HepG2 (cell line): Measurements from ENCODE around the gene CRNKL1. TPM values are rescaled to one million over a fixed set of nuclear protein-coding genes. Genes with fewer than 3 reads are reported as not detected.

Source experiments
- E2F5 ChIP-seq: sonication (generic); formaldehyde crosslinking; conservative IDR thresholded peaks from 2 replicates; pipeline ENCODE4 v1.4.0; 2020; ENCODE audit warnings: missing genetic modification reagents
- HNF4A ChIP-seq: sonication (generic); formaldehyde crosslinking; IDR thresholded peaks from 2 replicates; pipeline ENCODE4 v1.4.0; 2020; ENCODE audit warnings: missing genetic modification reagents
- ISL2 ChIP-seq: sonication (generic); formaldehyde crosslinking; IDR thresholded peaks from 2 replicates; pipeline ENCODE4 v1.5.0; 2020; ENCODE audit warnings: missing genetic modification reagents
- PHF5A ChIP-seq: IDR thresholded peaks from one replicate; pipeline ENCODE4 v1.6.1; 2018; ENCODE audit warnings: low read depth, missing genetic modification reagents; ENCODE audit not compliant: unreplicated experiment
- RBFOX2 ChIP-seq: fragments of 200-400 bp; formaldehyde crosslinking; IDR thresholded peaks from 2 replicates; pipeline ENCODE4 v1.6.1; 2017; ENCODE audit warnings: low read depth, mild to moderate bottlenecking, low read length
- SIN3B ChIP-seq: fragments of 150-350 bp; IDR thresholded peaks from 2 replicates; pipeline ENCODE4 v1.6.1; 2014; ENCODE audit warnings: low read length
- SMARCC2 ChIP-seq: fragments of 450-650 bp; IDR thresholded peaks from 2 replicates; pipeline ENCODE4 v1.6.1; 2017; ENCODE audit warnings: antibody characterized with exemption, mild to moderate bottlenecking
- SNAPC2 ChIP-seq: sonication (generic); formaldehyde crosslinking; IDR thresholded peaks from 2 replicates; pipeline ENCODE4 v1.8.1; 2022; ENCODE audit warnings: mild to moderate bottlenecking, missing genetic modification reagents
- ZBTB21 ChIP-seq: sonication (generic); formaldehyde crosslinking; IDR thresholded peaks from 2 replicates; pipeline ENCODE4 v1.4.0; 2020; ENCODE audit warnings: missing genetic modification reagents
- ZBTB8A ChIP-seq: sonication (generic); formaldehyde crosslinking; IDR thresholded peaks from 2 replicates; pipeline ENCODE4 v1.4.0; 2020; ENCODE audit warnings: mild to moderate bottlenecking, low read depth, missing genetic modification reagents, borderline replicate concordance
- ZFYVE20 ChIP-seq: sonication (generic); formaldehyde crosslinking; IDR thresholded peaks from 2 replicates; pipeline ENCODE4 v1.8.0; 2023; ENCODE audit warnings: low read depth, mild to moderate bottlenecking, moderate library complexity, missing genetic modification reagents, borderline replicate concordance
- ZIK1 ChIP-seq: sonication (generic); formaldehyde crosslinking; IDR thresholded peaks from 2 replicates; pipeline ENCODE4 v1.5.0; 2020; ENCODE audit warnings: mild to moderate bottlenecking, low read depth, missing genetic modification reagents, borderline replicate concordance
- ZMAT5 ChIP-seq: sonication (generic); formaldehyde crosslinking; IDR thresholded peaks from 2 replicates; pipeline ENCODE4 v1.5.0; 2020; ENCODE audit warnings: mild to moderate bottlenecking, low read depth, missing genetic modification reagents, borderline replicate concordance
- ZNF574 ChIP-seq: sonication (generic); formaldehyde crosslinking; IDR thresholded peaks from 2 replicates; pipeline ENCODE4 v1.4.0; 2020; ENCODE audit warnings: missing genetic modification reagents
- ZNF800 ChIP-seq: sonication (generic); formaldehyde crosslinking; IDR thresholded peaks from 2 replicates; pipeline ENCODE4 v1.4.0; 2020; ENCODE audit warnings: missing genetic modification reagents
- ZNF839 ChIP-seq: sonication (generic); formaldehyde crosslinking; IDR thresholded peaks from 2 replicates; pipeline ENCODE4 v1.4.0; 2020; ENCODE audit warnings: missing genetic modification reagents, mild to moderate bottlenecking, borderline replicate concordance
- ZSCAN31 ChIP-seq: sonication (generic); formaldehyde crosslinking; IDR thresholded peaks from 2 replicates; pipeline ENCODE4 v1.5.0; 2020; ENCODE audit warnings: low read depth, mild to moderate bottlenecking, missing genetic modification reagents
- ZXDC ChIP-seq: sonication (generic); formaldehyde crosslinking; IDR thresholded peaks from 2 replicates; pipeline ENCODE4 v1.5.0; 2020; ENCODE audit warnings: mild to moderate bottlenecking, missing genetic modification reagents
- polyA plus RNA-seq, 8 experiments: library from polyadenylated mRNA; depleted of rRNA in 3 of 8; stranded (reverse) in 7 of 8; unstranded in 1 of 8; fragments of >200 nt; fragmentation: Illumina TruSeq in 4 of 8; extraction: Trizol in 4 of 8; gene quantifications; 2 replicates each; pipeline versions ENCODE4 v1.2.1 to v1.2.3, GENCODE V29; 2011 to 2016; ENCODE audit warnings: low read depth in 4 of 8, missing spikeins in 1 of 8, mixed read lengths in 1 of 8; ENCODE audit not compliant: insufficient read depth in 1 of 8
- total RNA-seq, 5 experiments: library from RNA; depleted of rRNA; stranded (reverse); fragments of >200 nt; fragmentation: Illumina TruSeq; extraction: Trizol; gene quantifications; 2 replicates each; pipeline ENCODE4 v1.2.3, GENCODE V29; 2016; ENCODE audit warnings: low read depth in 1 of 5

The CRNKL1 gene
- total and polyA plus RNA-seq, 2 of the 13 experiments (the other 11 are each of a cell fraction or from before 2014, with no cell fraction given) = 12.3 to 64.5 TPM

GRCh38 chr20:20002101-20002998, 49.9 kb downstream of the CRNKL1 start (continued):
- TF ChIP-seq ZNF800 (CRISPR knock-in tag) (no peak), SNAPC2 (CRISPR knock-in tag) (peak; percentile 17; the same call in 1 of the 2 replicates), ZFYVE20 (CRISPR knock-in tag) (no peak), ZNF574 (CRISPR knock-in tag) (peak; percentile 41), ZMAT5 (CRISPR knock-in tag) (no peak), ISL2 (no peak), ZSCAN31 (0 out of 2 replicates have a peak, but pooled peaks have one; percentile 41), ZBTB8A (CRISPR knock-in tag) (no peak), ZXDC (no peak), RBFOX2 (no peak), SIN3B (no peak), SMARCC2 (no peak), ZNF839 (no peak), HNF4A (peak; percentile 92), PHF5A (CRISPR knock-in tag) (peak; percentile 16), E2F5 (CRISPR knock-in tag) (no peak), ZIK1 (no peak), ZBTB21 (CRISPR knock-in tag) (no peak)
